ENCODE results near the gene PRDM4. TPM values are rescaled to one million over a fixed set of nuclear protein-coding genes. Genes with fewer than 3 reads are reported as not detected.
"Not testable (repeated sequence)": the region's sequence is repeated elsewhere in the genome, so short reads cannot be mapped to it uniquely, and the experiment has no call there.

PRDM4 gene
- total RNA-seq, 1 experiment from 2014 or later: 20.5 TPM

DNA sequence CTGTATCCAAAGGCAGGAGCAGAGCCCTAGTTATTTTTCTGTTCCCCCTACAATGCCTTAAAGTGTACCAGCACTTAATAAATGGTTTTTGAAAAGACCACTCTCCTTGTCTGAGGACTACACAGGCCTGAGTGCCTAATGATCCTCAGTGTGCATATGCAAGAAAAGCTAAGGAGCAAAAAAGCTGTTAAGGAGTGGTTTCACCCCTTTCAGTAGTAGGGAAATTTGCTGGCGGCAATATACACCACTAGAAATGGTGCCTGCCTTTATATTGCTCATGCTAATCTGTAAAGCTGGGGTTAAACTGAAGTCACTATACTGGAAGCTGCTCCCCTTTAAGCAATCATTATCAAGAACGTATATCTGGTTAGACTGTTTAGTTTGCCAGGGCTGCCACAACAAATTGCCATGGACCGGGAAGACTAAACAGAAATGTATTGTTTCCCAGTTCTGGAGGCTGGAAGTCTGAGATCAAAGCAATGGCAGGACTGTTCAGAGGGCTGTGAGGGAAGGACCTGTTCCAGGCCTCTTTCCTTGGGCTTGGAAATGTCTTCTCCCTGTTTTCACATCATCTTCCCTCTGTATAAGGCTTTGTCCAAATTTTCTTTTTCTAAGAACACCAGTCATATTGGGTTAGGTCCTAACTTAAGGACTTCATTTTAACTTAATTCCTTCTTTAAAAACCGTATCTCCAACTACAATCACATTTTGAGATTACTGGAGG lies 30.2 kb downstream of the PRDM4 start:
- ATAC-seq: no peak
- POLR2A ChIA-PET: no interaction called here
- Mint-ChIP-seq H3K36me3 (peaks cover 19% of the 10 kb centered on the region), H3K4me3 (no peak overlapping the region), H3K4me1 (no peaks in the 10 kb centered on the region), H3K27me3 (ENCODE audit: low read depth) (peaks cover 3% of the 10 kb centered on the region; the same call in 1 of the 2 replicates), H3K27ac (no peak overlapping the region), H3K9me3 (peaks cover 4% of the 10 kb centered on the region)
- TF ChIP-seq HMGA2 (CRISPR knock-in tag; IDR thresholded peaks at IDR 0.05) (no peak), CREM (CRISPR knock-in tag; IDR thresholded peaks at IDR 0.05) (no peak), JAZF1 (CRISPR knock-in tag; IDR thresholded peaks at IDR 0.05) (no peak), JUN (CRISPR knock-in tag; IDR thresholded peaks at IDR 0.05) (no peak), CBFB (CRISPR knock-in tag; IDR thresholded peaks at IDR 0.05; ENCODE audit: low read depth) (no peak), SP1 (CRISPR knock-in tag; conservative IDR thresholded peaks at IDR 0.05) (no peak), SMAD3 (CRISPR knock-in tag; IDR thresholded peaks at IDR 0.05; ENCODE audit: borderline replicate concordance) (no peak), NFE2L1 (CRISPR knock-in tag; IDR thresholded peaks at IDR 0.05) (no peak), ZNF396 (CRISPR knock-in tag; IDR thresholded peaks at IDR 0.05; ENCODE audit: borderline replicate concordance) (no peak), ZNF416 (CRISPR knock-in tag; IDR thresholded peaks at IDR 0.05) (no peak), ESRRA (CRISPR knock-in tag; IDR thresholded peaks at IDR 0.05; ENCODE audit: borderline replicate concordance) (no peak)
- TF ChIP-seq, protein P1, sequence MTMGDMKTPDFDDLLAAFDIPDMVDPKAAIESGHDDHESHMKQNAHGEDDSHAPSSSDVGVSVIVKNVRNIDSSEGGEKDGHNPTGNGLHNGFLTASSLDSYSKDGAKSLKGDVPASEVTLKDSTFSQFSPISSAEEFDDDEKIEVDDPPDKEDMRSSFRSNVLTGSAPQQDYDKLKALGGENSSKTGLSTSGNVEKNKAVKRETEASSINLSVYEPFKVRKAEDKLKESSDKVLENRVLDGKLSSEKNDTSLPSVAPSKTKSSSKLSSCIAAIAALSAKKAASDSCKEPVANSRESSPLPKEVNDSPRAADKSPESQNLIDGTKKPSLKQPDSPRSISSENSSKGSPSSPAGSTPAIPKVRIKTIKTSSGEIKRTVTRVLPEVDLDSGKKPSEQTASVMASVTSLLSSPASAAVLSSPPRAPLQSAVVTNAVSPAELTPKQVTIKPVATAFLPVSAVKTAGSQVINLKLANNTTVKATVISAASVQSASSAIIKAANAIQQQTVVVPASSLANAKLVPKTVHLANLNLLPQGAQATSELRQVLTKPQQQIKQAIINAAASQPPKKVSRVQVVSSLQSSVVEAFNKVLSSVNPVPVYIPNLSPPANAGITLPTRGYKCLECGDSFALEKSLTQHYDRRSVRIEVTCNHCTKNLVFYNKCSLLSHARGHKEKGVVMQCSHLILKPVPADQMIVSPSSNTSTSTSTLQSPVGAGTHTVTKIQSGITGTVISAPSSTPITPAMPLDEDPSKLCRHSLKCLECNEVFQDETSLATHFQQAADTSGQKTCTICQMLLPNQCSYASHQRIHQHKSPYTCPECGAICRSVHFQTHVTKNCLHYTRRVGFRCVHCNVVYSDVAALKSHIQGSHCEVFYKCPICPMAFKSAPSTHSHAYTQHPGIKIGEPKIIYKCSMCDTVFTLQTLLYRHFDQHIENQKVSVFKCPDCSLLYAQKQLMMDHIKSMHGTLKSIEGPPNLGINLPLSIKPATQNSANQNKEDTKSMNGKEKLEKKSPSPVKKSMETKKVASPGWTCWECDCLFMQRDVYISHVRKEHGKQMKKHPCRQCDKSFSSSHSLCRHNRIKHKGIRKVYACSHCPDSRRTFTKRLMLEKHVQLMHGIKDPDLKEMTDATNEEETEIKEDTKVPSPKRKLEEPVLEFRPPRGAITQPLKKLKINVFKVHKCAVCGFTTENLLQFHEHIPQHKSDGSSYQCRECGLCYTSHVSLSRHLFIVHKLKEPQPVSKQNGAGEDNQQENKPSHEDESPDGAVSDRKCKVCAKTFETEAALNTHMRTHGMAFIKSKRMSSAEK (CRISPR knock-in tag; IDR thresholded peaks at IDR 0.05; ENCODE audit: borderline replicate concordance): no peak
- TF ChIP-seq, protein P2, sequence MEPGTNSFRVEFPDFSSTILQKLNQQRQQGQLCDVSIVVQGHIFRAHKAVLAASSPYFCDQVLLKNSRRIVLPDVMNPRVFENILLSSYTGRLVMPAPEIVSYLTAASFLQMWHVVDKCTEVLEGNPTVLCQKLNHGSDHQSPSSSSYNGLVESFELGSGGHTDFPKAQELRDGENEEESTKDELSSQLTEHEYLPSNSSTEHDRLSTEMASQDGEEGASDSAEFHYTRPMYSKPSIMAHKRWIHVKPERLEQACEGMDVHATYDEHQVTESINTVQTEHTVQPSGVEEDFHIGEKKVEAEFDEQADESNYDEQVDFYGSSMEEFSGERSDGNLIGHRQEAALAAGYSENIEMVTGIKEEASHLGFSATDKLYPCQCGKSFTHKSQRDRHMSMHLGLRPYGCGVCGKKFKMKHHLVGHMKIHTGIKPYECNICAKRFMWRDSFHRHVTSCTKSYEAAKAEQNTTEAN (CRISPR knock-in tag; IDR thresholded peaks at IDR 0.05): no peak
- CTCF ChIA-PET: interaction anchor here (1.0 to 1.8 kb wide), 2 partner anchors 155 to 181 kb away, joined by 3 to 7 read pairs; no protein-coding TSS in a partner anchor
- no peak for DNase-seq (ENCODE audit: low spot score)

DNA sequence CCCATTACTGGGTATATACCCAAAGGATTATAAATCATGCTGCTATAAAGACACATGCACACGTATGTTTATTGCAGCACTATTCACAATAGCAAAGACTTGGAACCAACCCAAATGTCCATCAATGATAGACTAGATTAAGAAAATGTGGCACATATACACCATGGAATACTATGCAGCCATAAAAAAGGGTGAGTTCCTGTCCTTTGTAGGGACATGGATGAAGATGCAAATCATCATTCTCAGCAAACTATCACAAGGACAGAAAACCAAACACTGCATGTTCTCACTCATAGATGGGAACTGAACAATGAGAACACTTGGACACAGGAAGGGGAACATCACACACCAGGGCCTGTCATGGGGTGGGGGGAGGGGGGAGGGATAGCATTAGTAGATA lies 33.2 kb downstream of the PRDM4 start:
- H3K36me3 Mint-ChIP-seq: peaks cover 15% of the 10 kb centered on the region
- H3K4me3 Mint-ChIP-seq; H3K4me1 Mint-ChIP-seq; POLR2A ChIA-PET; CTCF ChIA-PET; ATAC-seq; DNase-seq (ENCODE audit: low spot score); H3K27ac Mint-ChIP-seq: not testable (repeated sequence)
- H3K27me3 Mint-ChIP-seq (ENCODE audit: low read depth): peaks cover 11% of the 10 kb centered on the region; the same call in 1 of the 2 replicates
- H3K9me3 Mint-ChIP-seq: peaks cover 21% of the 10 kb centered on the region

DNA sequence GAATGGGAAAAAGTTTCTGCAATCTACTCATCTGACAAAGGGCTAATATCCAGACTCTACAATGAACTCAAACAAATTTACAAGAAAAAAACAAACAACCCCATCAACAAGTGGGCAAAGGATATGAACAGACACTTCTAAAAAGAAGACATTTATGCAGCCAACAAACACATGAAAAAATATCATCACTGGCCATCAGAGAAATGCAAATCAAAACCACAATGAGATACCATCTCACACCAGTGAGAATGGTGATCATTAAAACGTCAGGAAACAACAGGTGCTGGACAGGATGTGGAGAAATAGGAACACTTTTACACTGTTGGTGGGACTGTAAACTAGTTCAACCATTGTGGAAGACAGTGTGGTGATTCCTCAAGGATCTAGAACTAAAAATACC lies 33.6 kb downstream of the PRDM4 start:
- not testable (repeated sequence) for H3K4me1 Mint-ChIP-seq

DNA sequence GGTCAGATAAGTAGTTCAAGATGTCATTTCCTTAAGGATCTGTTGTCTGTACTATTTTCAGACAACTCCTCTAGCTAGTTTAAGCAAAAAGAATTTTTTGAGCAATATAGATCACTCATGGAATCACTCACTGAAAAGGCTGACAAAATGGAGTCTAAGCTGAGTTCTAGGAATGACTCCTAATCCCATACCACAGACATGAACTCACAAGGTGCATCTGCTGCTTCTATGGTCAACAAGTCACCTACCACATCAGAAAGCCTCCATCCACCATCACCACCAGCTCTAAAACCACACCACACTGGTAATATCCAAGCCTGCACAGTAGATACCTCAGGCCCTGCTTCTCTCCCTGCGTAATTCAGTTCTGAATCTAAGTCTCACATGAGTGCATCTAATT lies 42.3 kb downstream of the PRDM4 start:
- Mint-ChIP-seq H3K4me3 (no peak overlapping the region), H3K36me3 (peaks cover 30% of the 10 kb centered on the region), H3K4me1 (no peaks in the 10 kb centered on the region), H3K9me3 (peaks cover 17% of the 10 kb centered on the region), H3K27ac (no peak overlapping the region), H3K27me3 (ENCODE audit: low read depth) (peaks cover 4% of the 10 kb centered on the region; the same call in 1 of the 2 replicates)
- POLR2A ChIA-PET: no interaction called here
- CTCF ChIA-PET: interaction anchor here (1.5 kb wide), 2 partner anchors 167 to 194 kb away, joined by 3 read pairs; no protein-coding TSS in a partner anchor
- ATAC-seq (no peak), DNase-seq (ENCODE audit: low spot score) (no peak)
- no peak for TF ChIP-seq ESRRA (CRISPR knock-in tag; IDR thresholded peaks at IDR 0.05; ENCODE audit: borderline replicate concordance)
- no peak for TF ChIP-seq KAT7 (CRISPR knock-in tag; IDR thresholded peaks at IDR 0.05; ENCODE audit: borderline replicate concordance)
- TF ChIP-seq NR2C2 (CRISPR knock-in tag; IDR thresholded peaks at IDR 0.05): no peak
- TF ChIP-seq TEAD4 (CRISPR knock-in tag; IDR thresholded peaks at IDR 0.05): no peak
- TF ChIP-seq PRRX2 (CRISPR knock-in tag; IDR thresholded peaks at IDR 0.05): no peak
- no peak for TF ChIP-seq ZNF317 (CRISPR knock-in tag; IDR thresholded peaks at IDR 0.05; ENCODE audit: borderline replicate concordance, low read depth)
- TF ChIP-seq, protein P3, sequence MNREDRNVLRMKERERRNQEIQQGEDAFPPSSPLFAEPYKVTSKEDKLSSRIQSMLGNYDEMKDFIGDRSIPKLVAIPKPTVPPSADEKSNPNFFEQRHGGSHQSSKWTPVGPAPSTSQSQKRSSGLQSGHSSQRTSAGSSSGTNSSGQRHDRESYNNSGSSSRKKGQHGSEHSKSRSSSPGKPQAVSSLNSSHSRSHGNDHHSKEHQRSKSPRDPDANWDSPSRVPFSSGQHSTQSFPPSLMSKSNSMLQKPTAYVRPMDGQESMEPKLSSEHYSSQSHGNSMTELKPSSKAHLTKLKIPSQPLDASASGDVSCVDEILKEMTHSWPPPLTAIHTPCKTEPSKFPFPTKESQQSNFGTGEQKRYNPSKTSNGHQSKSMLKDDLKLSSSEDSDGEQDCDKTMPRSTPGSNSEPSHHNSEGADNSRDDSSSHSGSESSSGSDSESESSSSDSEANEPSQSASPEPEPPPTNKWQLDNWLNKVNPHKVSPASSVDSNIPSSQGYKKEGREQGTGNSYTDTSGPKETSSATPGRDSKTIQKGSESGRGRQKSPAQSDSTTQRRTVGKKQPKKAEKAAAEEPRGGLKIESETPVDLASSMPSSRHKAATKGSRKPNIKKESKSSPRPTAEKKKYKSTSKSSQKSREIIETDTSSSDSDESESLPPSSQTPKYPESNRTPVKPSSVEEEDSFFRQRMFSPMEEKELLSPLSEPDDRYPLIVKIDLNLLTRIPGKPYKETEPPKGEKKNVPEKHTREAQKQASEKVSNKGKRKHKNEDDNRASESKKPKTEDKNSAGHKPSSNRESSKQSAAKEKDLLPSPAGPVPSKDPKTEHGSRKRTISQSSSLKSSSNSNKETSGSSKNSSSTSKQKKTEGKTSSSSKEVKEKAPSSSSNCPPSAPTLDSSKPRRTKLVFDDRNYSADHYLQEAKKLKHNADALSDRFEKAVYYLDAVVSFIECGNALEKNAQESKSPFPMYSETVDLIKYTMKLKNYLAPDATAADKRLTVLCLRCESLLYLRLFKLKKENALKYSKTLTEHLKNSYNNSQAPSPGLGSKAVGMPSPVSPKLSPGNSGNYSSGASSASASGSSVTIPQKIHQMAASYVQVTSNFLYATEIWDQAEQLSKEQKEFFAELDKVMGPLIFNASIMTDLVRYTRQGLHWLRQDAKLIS (CRISPR knock-in tag; IDR thresholded peaks at IDR 0.05; ENCODE audit: borderline replicate concordance): no peak

More for the DNA sequence above, 33.6 kb downstream of the PRDM4 start:
- ATAC-seq; POLR2A ChIA-PET; H3K27ac Mint-ChIP-seq; H3K4me3 Mint-ChIP-seq; CTCF ChIA-PET; DNase-seq (ENCODE audit: low spot score): not testable (repeated sequence)
- peaks cover 25% of the 10 kb centered on the region for H3K9me3 Mint-ChIP-seq
- H3K36me3 Mint-ChIP-seq: peaks cover 20% of the 10 kb centered on the region
- peaks cover 11% of the 10 kb centered on the region; the same call in 1 of the 2 replicates for H3K27me3 Mint-ChIP-seq (ENCODE audit: low read depth)
